IPS-20b (cell line): ENCODE data around the gene DZANK1.
A peak's percentile ranks its signal among the peaks of the same experiment; 100 is the strongest.

ENCODE experiments used
- H3K27ac ChIP-seq: one replicate; pipeline ENCODE4 v1.5.1; 2013; ENCODE audit warnings: low read length
- H3K27me3 ChIP-seq: 2 replicates; pipeline ENCODE4 v1.6.1; 2013; ENCODE audit warnings: mild to moderate bottlenecking, low read length, inconsistent platforms; ENCODE audit not compliant: insufficient read depth
- H3K36me3 ChIP-seq: 2 replicates; pipeline ENCODE4 v1.6.1; 2013; ENCODE audit warnings: low read depth, mild to moderate bottlenecking, inconsistent platforms, low read length, moderate library complexity; ENCODE audit not compliant: insufficient read depth
- H3K4me1 ChIP-seq: 2 replicates; pipeline ENCODE4 v1.6.1; 2013; ENCODE audit warnings: mild to moderate bottlenecking, control low read depth, inconsistent platforms, low read length, moderate library complexity; ENCODE audit not compliant: insufficient read depth
- H3K4me3 ChIP-seq: 2 replicates; pipeline ENCODE4 v1.5.1; 2013; ENCODE audit warnings: mild to moderate bottlenecking, low read length, inconsistent platforms
- H3K9ac ChIP-seq: 2 replicates; pipeline ENCODE4 v1.6.1; 2013; ENCODE audit warnings: low read depth, mild to moderate bottlenecking, inconsistent platforms, low read length, moderate library complexity
- H3K9me3 ChIP-seq: 2 replicates; pipeline ENCODE4 v1.6.1; 2013; ENCODE audit warnings: mild to moderate bottlenecking, low read depth, low read length, inconsistent platforms; ENCODE audit not compliant: insufficient read depth

DZANK1 gene

DNA sequence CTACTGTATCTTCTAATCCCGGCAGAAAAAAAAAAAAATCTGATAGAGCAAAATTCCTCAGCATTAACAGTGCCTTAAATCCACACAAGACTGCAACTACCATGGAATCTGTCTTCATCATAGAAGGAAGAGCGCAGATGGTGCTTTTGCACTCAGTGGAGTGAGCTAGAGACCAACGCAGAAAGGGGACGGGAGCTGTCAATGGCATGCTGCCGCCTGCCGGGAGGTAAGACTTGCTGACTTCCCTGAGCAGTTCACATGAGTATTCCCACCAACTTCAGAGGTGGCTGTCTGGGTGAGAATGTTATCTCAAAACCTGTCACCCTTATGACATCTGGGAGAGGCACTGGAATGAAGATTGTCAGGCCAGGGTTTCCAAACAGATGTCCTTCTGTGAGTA is 35.6 kb downstream of the DZANK1 start:
- Histone ChIP-seq H3K27ac (no peak overlapping the region), H3K4me1 (no peaks in the 10 kb centered on the region), H3K36me3 (no peaks in the 10 kb centered on the region), H3K9me3 (no peaks in the 10 kb centered on the region), H3K27me3 (no peaks in the 10 kb centered on the region), H3K4me3 (no peak overlapping the region), H3K9ac (no peak overlapping the region)

DNA sequence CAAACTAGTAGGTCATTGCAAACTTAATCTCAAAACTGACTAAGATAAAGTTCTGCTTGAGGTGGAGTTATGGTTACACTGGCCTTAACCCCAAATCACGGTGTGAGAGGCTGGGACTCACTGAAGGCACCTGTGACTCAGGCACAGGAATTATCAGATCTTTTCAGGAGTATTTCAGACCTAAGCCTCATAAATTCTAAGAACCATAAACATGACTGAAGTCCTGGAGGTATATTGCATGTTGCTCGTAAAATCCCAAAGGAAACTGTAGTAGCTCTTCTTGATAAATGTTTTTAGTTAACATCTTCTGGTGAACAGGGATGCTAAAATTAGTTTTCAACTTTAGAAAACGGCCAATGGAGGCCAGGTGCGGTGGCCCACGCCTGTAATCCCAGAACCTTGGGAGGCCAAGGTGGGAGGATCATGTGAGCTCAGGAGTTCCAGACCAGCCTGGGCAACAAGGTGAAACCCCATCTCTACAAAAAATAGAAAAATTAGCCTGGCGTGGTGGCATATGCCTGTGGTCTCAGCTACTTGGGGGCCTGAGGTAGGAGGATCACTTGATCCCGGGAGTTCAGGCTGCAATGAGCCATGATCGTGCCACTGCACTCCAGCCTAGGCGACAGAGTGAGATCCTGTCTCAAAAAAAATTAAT is 36.5 kb downstream of the DZANK1 start:
- Histone ChIP-seq H3K27me3 (no peaks in the 10 kb centered on the region), H3K4me1 (no peaks in the 10 kb centered on the region), H3K4me3 (no peak overlapping the region), H3K9me3 (no peaks in the 10 kb centered on the region), H3K9ac (no peak overlapping the region), H3K27ac (no peak overlapping the region), H3K36me3 (no peaks in the 10 kb centered on the region)

DNA sequence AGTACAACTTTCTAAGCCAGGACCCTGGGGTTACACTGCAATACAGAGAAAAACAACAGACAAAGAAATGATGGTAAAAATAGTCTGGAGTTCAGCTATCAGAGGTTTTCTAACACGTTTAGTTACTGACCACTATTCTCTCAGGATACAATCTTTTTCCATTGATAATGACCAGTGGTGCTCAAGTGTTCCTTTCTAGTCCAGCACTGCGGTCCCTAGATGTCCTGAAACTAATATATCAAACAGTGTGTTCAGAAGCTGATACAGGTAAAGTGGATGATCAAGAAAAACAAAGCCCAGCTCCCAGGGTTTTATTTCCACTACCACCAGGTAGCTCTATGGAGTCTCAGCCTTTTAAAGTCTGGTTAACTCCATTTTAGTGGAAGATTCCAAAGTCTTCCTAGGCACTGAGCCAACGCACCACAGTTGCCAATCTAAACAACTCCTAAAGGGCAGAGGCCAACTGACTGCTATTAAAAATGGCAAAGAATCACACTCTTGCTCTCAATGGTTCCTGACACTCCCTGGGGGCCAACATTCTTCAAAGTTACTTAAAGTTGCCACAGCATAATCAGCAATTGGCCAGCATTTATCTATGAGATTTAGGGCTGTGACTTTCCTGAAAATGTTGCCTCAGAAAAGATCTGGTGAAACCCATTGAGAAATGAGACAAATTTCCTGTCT is 38.2 kb downstream of the DZANK1 start:
- no peaks in the 10 kb centered on the region for H3K9me3 ChIP-seq
- no peaks in the 10 kb centered on the region for H3K4me1 ChIP-seq
- no peak overlapping the region for H3K4me3 ChIP-seq
- no peaks in the 10 kb centered on the region for H3K27me3 ChIP-seq
- H3K36me3 ChIP-seq, result no peaks in the 10 kb centered on the region
- no peak overlapping the region for H3K27ac ChIP-seq
- H3K9ac ChIP-seq, result no peak overlapping the region

- H3K27ac ChIP-seq, result no peak overlapping the region
- H3K4me1 ChIP-seq, result no peaks in the 10 kb centered on the region
- H3K4me3 ChIP-seq, result no peak overlapping the region
- H3K27me3 ChIP-seq, result no peaks in the 10 kb centered on the region
- no peaks in the 10 kb centered on the region for H3K36me3 ChIP-seq
- no peak overlapping the region for H3K9ac ChIP-seq
- H3K9me3 ChIP-seq, result no peaks in the 10 kb centered on the region
Observed at GRCh38 chr20:18427214-18427613, 39.6 kb downstream of the DZANK1 start.

DNA sequence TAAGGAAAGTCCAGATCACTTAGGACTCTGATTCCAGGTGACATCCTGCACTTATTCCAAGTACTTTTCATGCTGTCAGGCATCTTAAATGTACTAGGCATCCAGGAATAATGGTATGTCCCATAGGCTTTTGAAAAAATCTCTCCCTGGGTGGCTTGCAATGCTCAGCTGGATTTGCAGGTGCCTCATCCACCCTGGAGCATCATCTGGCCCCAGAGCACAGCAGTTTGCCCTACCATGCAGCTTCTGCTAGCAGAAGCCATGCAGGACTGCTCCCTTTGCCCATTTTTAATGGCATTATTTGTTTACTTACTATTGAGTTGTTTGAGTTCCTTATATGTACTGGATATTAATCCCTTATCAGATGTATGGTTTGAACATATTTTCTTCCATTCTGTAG is 45.2 kb downstream of the DZANK1 start:
- no peaks in the 10 kb centered on the region for H3K9me3 ChIP-seq
- no peak overlapping the region for H3K9ac ChIP-seq
- H3K4me1 ChIP-seq, result peaks cover 3% of the 10 kb centered on the region; the same call in 1 of the 2 replicates
- no peaks in the 10 kb centered on the region for H3K36me3 ChIP-seq
- H3K27ac ChIP-seq, result no peak overlapping the region
- no peak overlapping the region for H3K4me3 ChIP-seq
- H3K27me3 ChIP-seq, result no peaks in the 10 kb centered on the region

GRCh38 chr20:18416486-18416885 is 50.3 kb downstream of the DZANK1 start:
- no peak overlapping the region for H3K27ac ChIP-seq
- no peaks in the 10 kb centered on the region for H3K9me3 ChIP-seq
- no peak overlapping the region for H3K4me3 ChIP-seq
- no peaks in the 10 kb centered on the region for H3K27me3 ChIP-seq
- H3K36me3 ChIP-seq, result no peaks in the 10 kb centered on the region
- no peak overlapping the region for H3K9ac ChIP-seq
- peaks cover 15% of the 10 kb centered on the region; the same call in 1 of the 2 replicates for H3K4me1 ChIP-seq

- H3K9ac ChIP-seq, result peak overlapping the region; percentile 55; the same call in 1 of the 2 replicates
- no peaks in the 10 kb centered on the region for H3K36me3 ChIP-seq
- H3K9me3 ChIP-seq, result no peaks in the 10 kb centered on the region
- H3K4me3 ChIP-seq, result no peak overlapping the region
- H3K27me3 ChIP-seq, result no peaks in the 10 kb centered on the region
- peaks cover 12% of the 10 kb centered on the region; the same call in 1 of the 2 replicates for H3K4me1 ChIP-seq
- no peak overlapping the region for H3K27ac ChIP-seq
Observed at GRCh38 chr20:18414140-18414539, 52.7 kb downstream of the DZANK1 start.

DNA sequence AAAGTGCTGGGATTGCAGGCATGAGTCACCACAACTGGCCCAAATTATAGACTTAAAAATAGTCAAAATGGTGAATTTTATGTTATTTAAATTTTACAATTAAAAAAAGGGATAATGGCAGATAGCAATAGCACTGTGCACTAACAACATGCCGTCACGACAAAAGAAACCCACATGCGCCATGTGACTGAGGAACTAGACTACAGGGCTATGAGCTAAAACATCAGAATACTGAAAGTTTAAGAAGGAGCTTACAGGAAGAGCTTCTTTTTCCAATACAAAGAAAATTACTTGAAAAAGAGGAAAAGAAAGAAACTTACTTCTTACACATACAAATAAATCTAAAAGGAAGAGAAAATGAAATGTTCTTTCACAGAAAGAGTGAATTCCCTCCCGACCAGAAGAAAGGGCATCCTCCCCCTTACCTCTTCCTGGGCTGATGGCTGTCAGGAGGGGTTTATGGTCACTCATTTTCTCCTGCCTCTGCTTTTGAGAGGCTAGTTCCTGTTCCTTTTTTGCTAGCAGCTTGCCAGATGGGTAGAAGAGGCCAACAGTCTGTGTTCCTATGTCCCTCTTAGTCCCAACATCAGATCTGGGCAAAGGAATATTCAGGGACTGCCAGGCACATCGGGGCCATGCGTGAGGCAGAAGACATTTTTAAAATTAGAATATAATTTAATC is 54.5 kb downstream of the DZANK1 start:
- Histone ChIP-seq H3K27me3 (no peaks in the 10 kb centered on the region), H3K9me3 (no peaks in the 10 kb centered on the region), H3K9ac (peak overlapping the region; percentile 53; the same call in 1 of the 2 replicates), H3K27ac (peak overlapping the region; percentile 46), H3K36me3 (no peaks in the 10 kb centered on the region), H3K4me3 (peak overlapping the region; percentile 49; the same call in 1 of the 2 replicates), H3K4me1 (peaks cover 12% of the 10 kb centered on the region; the same call in 1 of the 2 replicates)

- H3K4me1 ChIP-seq, result no peaks in the 10 kb centered on the region
- H3K9ac ChIP-seq, result no peak overlapping the region
- no peak overlapping the region for H3K27ac ChIP-seq
- peaks cover 12% of the 10 kb centered on the region for H3K36me3 ChIP-seq
- peaks cover 5% of the 10 kb centered on the region; the same call in 1 of the 2 replicates for H3K9me3 ChIP-seq
- H3K4me3 ChIP-seq, result no peak overlapping the region
- no peaks in the 10 kb centered on the region for H3K27me3 ChIP-seq
Observed at GRCh38 chr20:18405826-18406225, 61.0 kb downstream of the DZANK1 start.

- no peaks in the 10 kb centered on the region for H3K4me1 ChIP-seq
- no peaks in the 10 kb centered on the region for H3K27me3 ChIP-seq
Observed at GRCh38 chr20:18404172-18404571, 62.7 kb downstream of the DZANK1 start.

DNA sequence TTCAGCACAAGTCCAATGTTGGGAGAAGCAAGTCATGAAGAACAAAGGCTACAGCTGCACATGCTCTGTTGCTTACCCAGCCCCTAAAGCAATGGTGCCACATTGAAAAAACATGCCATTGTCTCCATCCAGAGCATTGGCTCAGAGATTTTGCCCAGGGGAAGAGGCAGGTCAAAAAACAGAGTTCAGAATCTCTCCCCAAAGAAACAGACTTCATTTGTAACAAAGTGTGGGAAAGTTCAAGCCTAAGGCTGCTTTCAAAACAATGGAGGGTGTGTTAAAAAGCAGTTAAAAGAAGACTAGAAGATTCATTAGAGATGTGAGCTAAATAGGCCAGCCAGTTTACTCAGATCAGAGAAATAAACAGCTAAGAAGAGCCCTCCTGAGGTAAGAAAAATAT is 63.6 kb downstream of the DZANK1 start:
- H3K36me3 ChIP-seq, result peaks cover 13% of the 10 kb centered on the region
- H3K27ac ChIP-seq, result no peak overlapping the region
- H3K4me1 ChIP-seq, result no peaks in the 10 kb centered on the region
- no peak overlapping the region for H3K4me3 ChIP-seq
- H3K9ac ChIP-seq, result no peak overlapping the region
- no peaks in the 10 kb centered on the region for H3K27me3 ChIP-seq
- H3K9me3 ChIP-seq, result peaks cover 5% of the 10 kb centered on the region; the same call in 1 of the 2 replicates

More at GRCh38 chr20:18404172-18404571, 62.7 kb downstream of the DZANK1 start:
- Histone ChIP-seq H3K27ac (no peak overlapping the region), H3K4me3 (no peak overlapping the region), H3K9ac (no peak overlapping the region), H3K36me3 (peaks cover 12% of the 10 kb centered on the region), H3K9me3 (peaks cover 5% of the 10 kb centered on the region; the same call in 1 of the 2 replicates)
